ENCODE measurements around the gene GALE. TPM values are rescaled to one million over a fixed set of nuclear protein-coding genes. Genes with fewer than 3 reads are reported as not detected.
A peak's percentile ranks its signal among the peaks of the same experiment; 100 is the strongest.
"Not testable (repeated sequence)": the region's sequence is repeated elsewhere in the genome, so short reads cannot be mapped to it uniquely, and the experiment has no call there.

Gene GALE
- total RNA-seq, 1 donor from 2014 or later = 66.3 TPM

- peak; percentile 73 for DNase-seq
These were observed 7.4 kb downstream of the GALE start for GRCh38 chr1:23793018-23793781.

GRCh38 chr1:23792151-23792945 lies 8.2 kb downstream of the GALE start:
- Mint-ChIP-seq H3K4me1 (peaks cover 23% of the 10 kb centered on the region), H3K9me3 (no peaks in the 10 kb centered on the region), H3K4me3 (peak overlapping the region; percentile 92), H3K36me3 (ENCODE audit: low read depth) (peaks cover 49% of the 10 kb centered on the region), H3K27me3 (no peaks in the 10 kb centered on the region), H3K27ac (peak overlapping the region; percentile 91)
- no peak for DNase-seq
- intact Hi-C loops (cut with micrococcal nuclease) = no loop called here

More at GRCh38 chr1:23793018-23793781, 7.4 kb downstream of the GALE start:
- intact Hi-C loops (cut with micrococcal nuclease) = no loop called here
- peak overlapping the region; percentile 56 for H3K27ac Mint-ChIP-seq
- no peaks in the 10 kb centered on the region for H3K9me3 Mint-ChIP-seq
- H3K27me3 Mint-ChIP-seq = no peaks in the 10 kb centered on the region
- H3K36me3 Mint-ChIP-seq (ENCODE audit: low read depth) = peaks cover 44% of the 10 kb centered on the region
- H3K4me3 Mint-ChIP-seq = peak overlapping the region; percentile 21
- peaks cover 23% of the 10 kb centered on the region for H3K4me1 Mint-ChIP-seq

GRCh38 chr1:23791516-23792047 lies 9.0 kb downstream of the GALE start:
- peak; percentile 79 for DNase-seq
- no peaks in the 10 kb centered on the region for H3K27me3 Mint-ChIP-seq
- H3K36me3 Mint-ChIP-seq (ENCODE audit: low read depth) = peaks cover 50% of the 10 kb centered on the region
- peak overlapping the region; percentile 92 for H3K4me3 Mint-ChIP-seq
- intact Hi-C loops (cut with micrococcal nuclease) = loop anchor here (1.0 kb wide), 2 partner anchors 9 to 13 kb away; partner anchors contain the start of genes GALE and PITHD1
- no peaks in the 10 kb centered on the region for H3K9me3 Mint-ChIP-seq
- H3K27ac Mint-ChIP-seq = peak overlapping the region; percentile 91
- H3K4me1 Mint-ChIP-seq = peaks cover 23% of the 10 kb centered on the region

- Mint-ChIP-seq H3K4me3 (peak within 1 kb of the TSS; percentile 92), H3K9me3 (no peaks in the 10 kb centered on the region), H3K27ac (peak within 1 kb of the TSS; percentile 91), H3K36me3 (ENCODE audit: low read depth) (peaks cover 55% of the 10 kb centered on the region), H3K27me3 (no peaks in the 10 kb centered on the region), H3K4me1 (peaks cover 23% of the 10 kb centered on the region)
- DNase-seq = peak; percentile 97
- intact Hi-C loops (cut with micrococcal nuclease) = loop anchor here (1.0 kb wide), 2 partner anchors 9 to 13 kb away; partner anchors contain the start of genes GALE and PITHD1
These were observed 9.6 kb downstream of the GALE start, which contains the start of gene LYPLA2 for GRCh38 chr1:23790696-23791515. Gene LYPLA2, plus strand, starts transcription at chr1:23791145. Its CDS starts 1,538 bp downstream, at chr1:23792683.

- Mint-ChIP-seq H3K4me3 (no peak overlapping the region), H3K36me3 (ENCODE audit: low read depth) (peaks cover 56% of the 10 kb centered on the region), H3K27ac (no peak overlapping the region)
These were observed 11.9 kb downstream of the GALE start for GRCh38 chr1:23788695-23789094.

GRCh38 chr1:23787701-23788100 lies 12.9 kb downstream of the GALE start:
- peaks cover 20% of the 10 kb centered on the region for H3K4me1 Mint-ChIP-seq
- no peak overlapping the region for H3K27ac Mint-ChIP-seq
- H3K27me3 Mint-ChIP-seq = no peaks in the 10 kb centered on the region
- H3K9me3 Mint-ChIP-seq = no peaks in the 10 kb centered on the region
- intact Hi-C loops (cut with micrococcal nuclease) = no loop called here
- H3K4me3 Mint-ChIP-seq = no peak overlapping the region
- H3K36me3 Mint-ChIP-seq (ENCODE audit: low read depth) = peaks cover 53% of the 10 kb centered on the region
- no peak for DNase-seq

More at GRCh38 chr1:23788695-23789094, 11.9 kb downstream of the GALE start:
- H3K4me1 Mint-ChIP-seq = peaks cover 22% of the 10 kb centered on the region
- H3K9me3 Mint-ChIP-seq = no peaks in the 10 kb centered on the region
- intact Hi-C loops (cut with micrococcal nuclease) = no loop called here
- no peak for DNase-seq
- H3K27me3 Mint-ChIP-seq = no peaks in the 10 kb centered on the region

GRCh38 chr1:23784846-23785245 lies 15.7 kb downstream of the GALE start:
- H3K4me1 Mint-ChIP-seq = peaks cover 12% of the 10 kb centered on the region
- H3K27ac Mint-ChIP-seq = no peak overlapping the region

GRCh38 chr1:23783141-23783540 lies 17.4 kb downstream of the GALE start:
- H3K27me3 Mint-ChIP-seq; intact Hi-C loops (cut with micrococcal nuclease); H3K27ac Mint-ChIP-seq; H3K9me3 Mint-ChIP-seq; DNase-seq; H3K4me3 Mint-ChIP-seq: not testable (repeated sequence)
- Mint-ChIP-seq H3K4me1 (peaks cover 18% of the 10 kb centered on the region), H3K36me3 (ENCODE audit: low read depth) (peaks cover 55% of the 10 kb centered on the region)

More at GRCh38 chr1:23784846-23785245, 15.7 kb downstream of the GALE start:
- Mint-ChIP-seq H3K27me3 (no peaks in the 10 kb centered on the region), H3K36me3 (ENCODE audit: low read depth) (peaks cover 58% of the 10 kb centered on the region), H3K4me3 (no peak overlapping the region), H3K9me3 (no peaks in the 10 kb centered on the region)
- intact Hi-C loops (cut with micrococcal nuclease) = no loop called here
- DNase-seq = no peak

- Mint-ChIP-seq H3K4me3 (peak overlapping the region; percentile 88), H3K36me3 (ENCODE audit: low read depth) (peaks cover 27% of the 10 kb centered on the region), H3K9me3 (no peaks in the 10 kb centered on the region), H3K27ac (peak overlapping the region; percentile 72), H3K27me3 (no peaks in the 10 kb centered on the region), H3K4me1 (peaks cover 25% of the 10 kb centered on the region)
- intact Hi-C loops (cut with micrococcal nuclease) = no loop called here
- DNase-seq = no peak
These were observed 20.7 kb downstream of the GALE start for GRCh38 chr1:23779826-23780371.

GRCh38 chr1:23777979-23778814 lies 22.4 kb downstream of the GALE start, which contains the start of gene PITHD1:
Gene PITHD1, plus strand, starts transcription at chr1:23778418. Its CDS starts 98 bp downstream, at chr1:23778516.
- peaks cover 30% of the 10 kb centered on the region for H3K4me1 Mint-ChIP-seq
- intact Hi-C loops (cut with micrococcal nuclease) = loop anchor here (1.0 kb wide), 2 partner anchors 13 to 22 kb away; partner anchors contain the start of genes GALE and LYPLA2

GRCh38 chr1:23776217-23776616 lies 24.3 kb downstream of the GALE start:
- no peaks in the 10 kb centered on the region for H3K9me3 Mint-ChIP-seq
- intact Hi-C loops (cut with micrococcal nuclease) = no loop called here
- H3K27ac Mint-ChIP-seq = no peak overlapping the region
- H3K4me3 Mint-ChIP-seq = no peak overlapping the region
- no peak for DNase-seq
- no peaks in the 10 kb centered on the region for H3K27me3 Mint-ChIP-seq
- peaks cover 11% of the 10 kb centered on the region for H3K36me3 Mint-ChIP-seq (ENCODE audit: low read depth)
- H3K4me1 Mint-ChIP-seq = peaks cover 27% of the 10 kb centered on the region

More at GRCh38 chr1:23777979-23778814, 22.4 kb downstream of the GALE start, which contains the start of gene PITHD1:
- peaks cover 19% of the 10 kb centered on the region for H3K36me3 Mint-ChIP-seq (ENCODE audit: low read depth)
- peak within 1 kb of the TSS; percentile 88 for H3K4me3 Mint-ChIP-seq
- DNase-seq = peak; percentile 95
- no peaks in the 10 kb centered on the region for H3K9me3 Mint-ChIP-seq
- H3K27me3 Mint-ChIP-seq = no peaks in the 10 kb centered on the region
- peak within 1 kb of the TSS; percentile 86 for H3K27ac Mint-ChIP-seq

All from activated CD4-positive, alpha-beta T cell treated with anti-CD3 and anti-CD28 coated beads, Interleukin-2, amount 10 ng/mL, durations not matched to agents 24 days and 14 days (primary cell).